OCI-LY7 (cell line): Measurements from ENCODE around the gene C15orf39.

Source experiments
- CTCF ChIP-seq: fragments of 200-600 bp; sonication (generic); conservative IDR thresholded peaks from 2 replicates; pipeline ENCODE4 v1.5.1; 2014; ENCODE audit warnings: mild to moderate bottlenecking, antibody characterized with exemption, low read length, moderate library complexity, mixed read lengths
- EZH2phosphoT487 ChIP-seq: fragments of 200-600 bp; sonication (generic); IDR thresholded peaks from 2 replicates; pipeline ENCODE4 v1.6.1; 2018; ENCODE audit warnings: low read depth, borderline replicate concordance, mild to moderate bottlenecking, mixed run types, antibody characterized with exemption, low read length, moderate library complexity, mixed read lengths

GRCh38 chr15:75211436-75212199, 9.9 kb downstream of the C15orf39 start:
- TF ChIP-seq EZH2phosphoT487 (no peak), CTCF (no peak)
